BE2C (cell line): Measurements from ENCODE around the gene DIO3.

Source experiments
- DNase-seq: peaks from one replicate; pipeline ENCODE4 v3.0.0-alpha.2; 2020
- H3K27me3 ChIP-seq: fragments of 250-450 bp; sonication (Bioruptor Pico); 2 replicates; pipeline ENCODE4 v1.5.1; 2020; ENCODE audit warnings: mild to moderate bottlenecking
- H3K36me3 ChIP-seq: fragments of 250-450 bp; sonication (Bioruptor Pico); 2 replicates; pipeline ENCODE4 v1.5.1; 2020; ENCODE audit warnings: mild to moderate bottlenecking
- H3K4me1 ChIP-seq: fragments of 250-450 bp; sonication (Bioruptor Pico); 2 replicates; pipeline ENCODE4 v1.5.1; 2020
- H3K4me3 ChIP-seq: 2 replicates; pipeline ENCODE4 v1.5.1; 2011; ENCODE audit warnings: low read depth, low read length
- H3K9me3 ChIP-seq: fragments of 250-450 bp; sonication (Bioruptor Pico); 2 replicates; pipeline ENCODE4 v1.5.1; 2020
- TF ChIP-seq, protein P1 (sequence below): IDR thresholded peaks from 2 replicates; pipeline ENCODE4 v1.5.1; 2012; ENCODE audit warnings: mild to moderate bottlenecking, low read depth, low read length

Gene DIO3

DNA sequence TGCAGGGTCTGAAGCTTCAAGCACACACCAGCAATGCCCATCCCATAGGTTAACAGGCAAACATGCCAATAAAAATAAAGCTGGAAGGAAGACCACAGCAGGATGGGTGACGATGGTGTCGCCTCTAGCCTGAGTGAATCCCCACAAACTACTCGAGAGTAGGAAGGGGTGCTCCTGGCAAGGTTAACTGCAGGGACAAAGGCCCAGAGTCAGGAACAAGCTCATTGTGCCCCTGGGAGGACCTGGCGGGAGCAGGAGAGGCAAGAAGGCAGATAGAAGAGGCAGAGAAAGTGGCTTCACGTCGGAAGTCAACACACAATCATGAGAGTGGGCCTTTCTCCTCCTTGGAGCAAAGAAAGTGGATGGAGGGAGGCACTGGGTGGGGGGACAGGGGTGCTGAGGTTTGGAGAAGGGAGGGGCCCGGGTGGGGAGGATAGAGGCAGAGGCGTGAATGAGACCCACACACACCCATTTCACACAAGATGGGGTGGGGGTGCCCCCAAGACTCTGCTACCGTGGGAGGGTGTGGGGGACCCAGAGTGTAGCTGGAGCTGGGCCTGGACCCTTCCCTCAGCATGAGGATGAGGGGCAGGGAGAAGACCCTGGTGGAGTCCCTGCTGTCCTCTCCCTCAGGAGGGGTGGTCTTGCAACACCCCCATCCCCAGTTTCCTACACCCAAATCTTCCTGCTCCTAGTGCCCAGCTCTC lies 43.1 kb downstream of the DIO3 start:
- TF ChIP-seq, protein P1, sequence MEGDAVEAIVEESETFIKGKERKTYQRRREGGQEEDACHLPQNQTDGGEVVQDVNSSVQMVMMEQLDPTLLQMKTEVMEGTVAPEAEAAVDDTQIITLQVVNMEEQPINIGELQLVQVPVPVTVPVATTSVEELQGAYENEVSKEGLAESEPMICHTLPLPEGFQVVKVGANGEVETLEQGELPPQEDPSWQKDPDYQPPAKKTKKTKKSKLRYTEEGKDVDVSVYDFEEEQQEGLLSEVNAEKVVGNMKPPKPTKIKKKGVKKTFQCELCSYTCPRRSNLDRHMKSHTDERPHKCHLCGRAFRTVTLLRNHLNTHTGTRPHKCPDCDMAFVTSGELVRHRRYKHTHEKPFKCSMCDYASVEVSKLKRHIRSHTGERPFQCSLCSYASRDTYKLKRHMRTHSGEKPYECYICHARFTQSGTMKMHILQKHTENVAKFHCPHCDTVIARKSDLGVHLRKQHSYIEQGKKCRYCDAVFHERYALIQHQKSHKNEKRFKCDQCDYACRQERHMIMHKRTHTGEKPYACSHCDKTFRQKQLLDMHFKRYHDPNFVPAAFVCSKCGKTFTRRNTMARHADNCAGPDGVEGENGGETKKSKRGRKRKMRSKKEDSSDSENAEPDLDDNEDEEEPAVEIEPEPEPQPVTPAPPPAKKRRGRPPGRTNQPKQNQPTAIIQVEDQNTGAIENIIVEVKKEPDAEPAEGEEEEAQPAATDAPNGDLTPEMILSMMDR: no peak
- no peaks in the 10 kb centered on the region for H3K9me3 ChIP-seq
- H3K27me3 ChIP-seq: peaks cover 27% of the 10 kb centered on the region
- H3K4me1 ChIP-seq: no peaks in the 10 kb centered on the region
- H3K36me3 ChIP-seq: no peaks in the 10 kb centered on the region
- no peak for DNase-seq
- H3K4me3 ChIP-seq: no peak overlapping the region

DNA sequence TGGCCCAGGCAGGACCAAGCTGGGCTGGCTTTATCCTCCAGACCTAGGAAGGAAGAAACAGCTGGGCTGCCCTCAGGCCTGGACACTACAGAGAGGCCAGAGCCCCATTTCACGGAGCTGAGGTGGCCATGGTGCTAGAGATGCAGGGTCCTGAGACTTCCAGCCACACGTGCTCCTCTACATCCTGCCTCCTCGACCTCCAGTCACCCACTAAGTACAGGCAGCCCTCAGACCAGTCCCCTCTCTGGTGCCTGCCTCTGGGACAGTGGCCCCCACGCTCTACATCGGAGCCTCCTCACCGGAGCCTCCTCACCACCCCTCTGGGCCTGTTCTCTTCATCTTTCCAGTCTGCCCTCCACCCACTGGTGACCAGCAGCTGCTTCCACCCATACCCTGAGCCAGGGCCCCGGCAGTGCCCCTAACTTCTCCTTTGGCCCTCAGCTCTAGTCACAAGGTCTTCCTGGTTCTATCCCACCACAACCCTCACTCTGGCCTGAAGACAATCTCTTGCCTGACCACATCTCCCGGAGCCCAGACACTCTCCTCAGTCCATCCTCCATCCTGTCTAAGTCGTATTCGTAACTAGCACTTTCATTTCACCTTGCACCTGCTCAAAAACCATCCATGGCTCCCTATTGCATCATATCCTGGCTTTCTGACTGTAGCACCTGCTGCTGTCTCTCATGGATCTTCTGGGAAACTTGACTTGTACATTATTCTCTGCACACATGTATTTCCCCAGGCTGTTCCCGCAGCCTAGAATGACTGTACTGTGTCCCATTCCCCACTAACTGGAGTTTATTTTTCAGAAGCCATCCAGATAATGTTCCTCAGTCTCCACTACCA lies 43.9 kb downstream of the DIO3 start:
- TF ChIP-seq, protein P1: no peak

DNA sequence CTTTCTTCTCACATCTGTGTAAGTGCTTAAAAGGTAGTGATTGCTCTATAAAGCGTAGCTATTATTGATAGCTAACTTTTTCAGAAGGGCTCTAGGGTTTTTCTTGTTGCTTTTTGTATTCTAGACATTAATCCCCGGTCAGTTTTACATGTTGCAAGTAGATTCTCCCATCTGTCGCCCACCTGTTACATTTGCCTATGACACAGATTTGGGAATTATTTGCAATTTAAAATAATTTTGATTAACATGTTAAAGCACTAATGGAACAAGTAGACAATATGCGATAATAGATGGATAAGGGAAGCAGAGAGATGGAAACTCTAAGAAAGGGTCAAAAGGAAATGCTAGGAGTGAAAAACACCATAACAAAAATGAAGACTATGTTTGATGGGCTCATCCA lies 44.5 kb downstream of the DIO3 start:
- DNase-seq: no peak
- TF ChIP-seq, protein P1: no peak
- Histone ChIP-seq H3K36me3 (no peaks in the 10 kb centered on the region), H3K4me3 (no peak overlapping the region), H3K4me1 (no peaks in the 10 kb centered on the region), H3K27me3 (peaks cover 38% of the 10 kb centered on the region), H3K9me3 (no peaks in the 10 kb centered on the region)

More for the DNA sequence above, 43.9 kb downstream of the DIO3 start:
- no peaks in the 10 kb centered on the region for H3K36me3 ChIP-seq
- H3K27me3 ChIP-seq: peaks cover 31% of the 10 kb centered on the region
- H3K4me1 ChIP-seq: no peaks in the 10 kb centered on the region
- no peak for DNase-seq
- no peak overlapping the region for H3K4me3 ChIP-seq
- H3K9me3 ChIP-seq: no peaks in the 10 kb centered on the region
